PFSK-1 (cell line): ENCODE data around the gene OLFML1.

Experiments
- POLR2AphosphoS5 ChIP-seq: IDR thresholded peaks from 2 replicates; pipeline ENCODE4 v1.6.1; 2012; ENCODE audit warnings: low read depth, mild to moderate bottlenecking, control low read depth, low read length, moderate library complexity
- TAF1 ChIP-seq: IDR thresholded peaks from 2 replicates; pipeline ENCODE4 v1.6.1; 2012; ENCODE audit warnings: low read length, control low read depth, borderline replicate concordance; ENCODE audit not compliant: insufficient read depth

DNA sequence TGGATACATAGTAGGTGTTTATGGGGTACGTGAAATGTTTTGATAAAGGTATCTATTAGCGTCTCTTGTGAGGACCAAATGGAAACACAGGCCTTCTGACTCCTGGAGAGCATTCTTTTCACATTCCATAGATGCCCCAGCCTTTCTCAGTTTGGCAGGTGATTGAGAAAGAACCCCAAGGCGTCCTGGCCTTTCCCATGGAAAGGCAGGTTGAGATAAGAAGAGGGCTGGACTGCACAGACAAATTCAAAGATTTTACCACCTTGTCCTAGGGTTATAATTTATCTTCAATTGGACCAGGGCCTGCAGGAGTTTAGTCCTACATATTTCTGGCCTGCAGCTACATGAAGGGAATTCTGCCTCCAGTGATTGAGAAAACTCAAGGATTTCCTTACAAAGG, 661 bp upstream of the OLFML1 start:
- TF ChIP-seq POLR2AphosphoS5 (no peak), TAF1 (no peak)
